Mesothelial cell of epicardium (in vitro differentiated cells): ENCODE results near the gene SLCO3A1. TPM values are rescaled to one million over a fixed set of nuclear protein-coding genes. Genes with fewer than 3 reads are reported as not detected.

Experiments
- DNase-seq, 2 experiments: peaks; one replicate each; pipeline ENCODE4 v3.0.0; 2021; ENCODE audit warnings: low spot score in 2 of 2; ENCODE audit not compliant: unreplicated experiment in 2 of 2
- H3K27ac Mint-ChIP-seq: 2 replicates; pipeline ENCODE4 v1.8.0; 2021; ENCODE audit warnings: mixed read lengths
- H3K27me3 Mint-ChIP-seq: 2 replicates; pipeline ENCODE4 v1.8.0; 2021; ENCODE audit warnings: low read depth, mixed read lengths
- H3K36me3 Mint-ChIP-seq: 2 replicates; pipeline ENCODE4 v1.8.0; 2021; ENCODE audit warnings: mixed read lengths
- H3K4me1 Mint-ChIP-seq: 2 replicates; pipeline ENCODE4 v1.8.0; 2021; ENCODE audit warnings: mixed read lengths
- H3K4me3 Mint-ChIP-seq: 2 replicates; pipeline ENCODE4 v1.8.0; 2021; ENCODE audit warnings: mild to moderate bottlenecking, moderate library complexity, mixed read lengths
- H3K9me3 Mint-ChIP-seq: 2 replicates; pipeline ENCODE4 v1.8.0; 2021; ENCODE audit warnings: mixed read lengths
- CTCF ChIP-seq: fragments of 200-600 bp; sonication (generic); IDR thresholded peaks from one replicate; pipeline ENCODE4 v1.5.0; 2021; ENCODE audit warnings: antibody characterized with exemption; ENCODE audit not compliant: unreplicated experiment
- total RNA-seq: library from RNA; stranded (reverse); gene quantifications from 3 replicates; pipeline ENCODE4 v1.2.1, GENCODE V29; 2021

The SLCO3A1 gene
- total RNA-seq, 1 donor from 2014 or later, result 1.9 TPM

- no peak for DNase-seq
- peaks cover 1% of the 10 kb centered on the region for H3K4me1 Mint-ChIP-seq
- H3K27me3 Mint-ChIP-seq, result peaks cover 65% of the 10 kb centered on the region
- H3K36me3 Mint-ChIP-seq, result no peaks in the 10 kb centered on the region
- no peaks in the 10 kb centered on the region for H3K9me3 Mint-ChIP-seq
- H3K27ac Mint-ChIP-seq, result no peak overlapping the region
- H3K4me3 Mint-ChIP-seq, result no peak overlapping the region
- TF ChIP-seq CTCF, result no peak
These were observed 179.8 kb downstream of the SLCO3A1 start for GRCh38 chr15:92033314-92033713.

GRCh38 chr15:92033723-92034122 lies 180.2 kb downstream of the SLCO3A1 start:
- H3K9me3 Mint-ChIP-seq, result peaks cover 3% of the 10 kb centered on the region
- no peaks in the 10 kb centered on the region for H3K4me1 Mint-ChIP-seq
- H3K4me3 Mint-ChIP-seq, result no peak overlapping the region
- no peaks in the 10 kb centered on the region for H3K36me3 Mint-ChIP-seq
- no peak overlapping the region for H3K27ac Mint-ChIP-seq
- no peak for TF ChIP-seq CTCF
- H3K27me3 Mint-ChIP-seq, result peaks cover 64% of the 10 kb centered on the region
- DNase-seq, result no peak

- Mint-ChIP-seq H3K27me3 (peaks cover 64% of the 10 kb centered on the region), H3K4me3 (no peak overlapping the region), H3K27ac (no peak overlapping the region), H3K36me3 (no peaks in the 10 kb centered on the region), H3K9me3 (peaks cover 8% of the 10 kb centered on the region), H3K4me1 (no peaks in the 10 kb centered on the region)
- no peak for TF ChIP-seq CTCF
- DNase-seq, result no peak
These were observed 180.7 kb downstream of the SLCO3A1 start for GRCh38 chr15:92034227-92034626.

GRCh38 chr15:92035551-92035950 lies 182.0 kb downstream of the SLCO3A1 start:
- peaks cover 64% of the 10 kb centered on the region for H3K27me3 Mint-ChIP-seq
- DNase-seq, result no peak
- no peak overlapping the region for H3K27ac Mint-ChIP-seq
- peaks cover 15% of the 10 kb centered on the region for H3K9me3 Mint-ChIP-seq
- no peaks in the 10 kb centered on the region for H3K36me3 Mint-ChIP-seq
- TF ChIP-seq CTCF, result no peak
- no peak overlapping the region for H3K4me3 Mint-ChIP-seq
- no peaks in the 10 kb centered on the region for H3K4me1 Mint-ChIP-seq

GRCh38 chr15:92035961-92036360 lies 182.5 kb downstream of the SLCO3A1 start:
- TF ChIP-seq CTCF, result no peak

GRCh38 chr15:92037491-92037890 lies 184.0 kb downstream of the SLCO3A1 start:
- peaks cover 15% of the 10 kb centered on the region for H3K9me3 Mint-ChIP-seq
- no peak overlapping the region for H3K27ac Mint-ChIP-seq
- no peaks in the 10 kb centered on the region for H3K4me1 Mint-ChIP-seq
- H3K4me3 Mint-ChIP-seq, result no peak overlapping the region
- H3K27me3 Mint-ChIP-seq, result peaks cover 61% of the 10 kb centered on the region
- no peaks in the 10 kb centered on the region for H3K36me3 Mint-ChIP-seq
- no peak for TF ChIP-seq CTCF
- DNase-seq, result no peak

More at GRCh38 chr15:92035961-92036360, 182.5 kb downstream of the SLCO3A1 start:
- Mint-ChIP-seq H3K9me3 (peaks cover 15% of the 10 kb centered on the region), H3K4me3 (no peak overlapping the region), H3K27me3 (peaks cover 64% of the 10 kb centered on the region), H3K4me1 (no peaks in the 10 kb centered on the region), H3K36me3 (no peaks in the 10 kb centered on the region), H3K27ac (no peak overlapping the region)
- no peak for DNase-seq
